Renal pelvis (tissue), 4 donors: ENCODE data around the gene LHFPL4. TPM values are rescaled to one million over a fixed set of nuclear protein-coding genes. Genes with fewer than 3 reads are reported as not detected.

Experiments
- DNase-seq: peaks from one replicate; pipeline ENCODE4 v3.0.0-alpha.2; 2013
- polyA plus RNA-seq, 3 donors: library from polyadenylated mRNA; unstranded; fragments of 120-200 nt; gene quantifications; one replicate each; pipeline ENCODE4 v1.2.1, GENCODE V29; 2013; ENCODE audit not compliant: insufficient read length in 3 of 3

LHFPL4 gene
- polyA plus RNA-seq, 3 donors, result 0.04 to 0.09 (median 0.06) TPM

- no peak for DNase-seq
These were observed 79.1 kb downstream of the LHFPL4 start for GRCh38 chr3:9474482-9474881.

- DNase-seq, result no peak
These were observed 80.0 kb downstream of the LHFPL4 start for GRCh38 chr3:9473496-9474065.

GRCh38 chr3:9469986-9470385 is 83.6 kb downstream of the LHFPL4 start:
- DNase-seq, result no peak

- no peak for DNase-seq
These were observed 85.2 kb downstream of the LHFPL4 start for GRCh38 chr3:9468460-9468859.

- DNase-seq, result no peak
These were observed 86.2 kb downstream of the LHFPL4 start for GRCh38 chr3:9467451-9467850.

- DNase-seq, result no peak
These were observed 98.0 kb downstream of the LHFPL4 start for GRCh38 chr3:9455596-9456131.

GRCh38 chr3:9452417-9452816 is 101.2 kb downstream of the LHFPL4 start:
- no peak for DNase-seq

- no peak for DNase-seq
These were observed 102.6 kb downstream of the LHFPL4 start for GRCh38 chr3:9450991-9451390.

- DNase-seq, result no peak
These were observed 103.5 kb downstream of the LHFPL4 start for GRCh38 chr3:9450126-9450525.

- no peak for DNase-seq
These were observed 105.0 kb downstream of the LHFPL4 start for GRCh38 chr3:9448643-9449042.

Other genes starting within 250 kb of the LHFPL4 start
- 10 to 100 TPM; 47.0 to 70.4 (median 60.0) TPM for gene THUMPD3, start 190.8 kb downstream of the LHFPL4 start, polyA plus RNA-seq
- 100 to 1,000 TPM; 103 to 165 (median 163) TPM for gene SETD5, start 156.2 kb downstream of the LHFPL4 start, polyA plus RNA-seq
- 10 to 100 TPM; 32.1 to 41.7 (median 37.8) TPM for gene MTMR14, start 95.7 kb upstream of the LHFPL4 start, polyA plus RNA-seq
- under 1 TPM; 0.10 to 0.27 (median 0.10) TPM for gene CPNE9, start 150.0 kb upstream of the LHFPL4 start, polyA plus RNA-seq
- 10 to 100 TPM; 20.9 to 24.6 (median 21.3) TPM for gene BRPF1, start 177.9 kb upstream of the LHFPL4 start, polyA plus RNA-seq
- gene OGG1, start 196.1 kb upstream of the LHFPL4 start, polyA plus RNA-seq, result 10 to 100 TPM; 63.7 to 84.8 (median 69.5) TPM
- gene CAMK1, start 216.1 kb upstream of the LHFPL4 start, polyA plus RNA-seq, result 10 to 100 TPM; 17.5 to 24.1 (median 22.8) TPM
- 10 to 100 TPM; 69.4 to 79.8 (median 77.7) TPM for gene TADA3, start 238.7 kb upstream of the LHFPL4 start, polyA plus RNA-seq
- gene ARPC4, start 239.3 kb upstream of the LHFPL4 start, polyA plus RNA-seq, result 100 to 1,000 TPM; 122 to 140 (median 133) TPM